HepG2 (cell line): ENCODE measurements around the gene TBC1D22A. TPM values are rescaled to one million over a fixed set of nuclear protein-coding genes. Genes with fewer than 3 reads are reported as not detected.

Source experiments
- ARNT2 ChIP-seq: sonication (generic); formaldehyde crosslinking; IDR thresholded peaks from 2 replicates; pipeline ENCODE4 v1.8.0; 2022; ENCODE audit warnings: mild to moderate bottlenecking, low read depth, missing genetic modification reagents, moderate library complexity
- ATF1 ChIP-seq: IDR thresholded peaks from 2 replicates; pipeline ENCODE4 v1.6.1; 2016; ENCODE audit warnings: mild to moderate bottlenecking, control low read depth
- DPF2 ChIP-seq: sonication (generic); formaldehyde crosslinking; IDR thresholded peaks from 2 replicates; pipeline ENCODE4 v1.4.0; 2020; ENCODE audit warnings: mild to moderate bottlenecking, low read depth, missing genetic modification reagents, borderline replicate concordance
- HCFC1 ChIP-seq: fragments of 150-350 bp; IDR thresholded peaks from 2 replicates; pipeline ENCODE4 v1.6.1; 2014; ENCODE audit warnings: low read depth, low read length
- HDAC1 ChIP-seq: sonication (generic); formaldehyde crosslinking; IDR thresholded peaks from 2 replicates; pipeline ENCODE4 v1.5.1; 2020; ENCODE audit warnings: mild to moderate bottlenecking, missing genetic modification reagents
- KMT2B ChIP-seq: IDR thresholded peaks from 2 replicates; pipeline ENCODE4 v1.6.1; 2016; ENCODE audit warnings: missing genetic modification reagents, missing compliant biosample characterization
- MZF1 ChIP-seq: sonication (generic); formaldehyde crosslinking; IDR thresholded peaks from 2 replicates; pipeline ENCODE4 v1.8.1; 2023; ENCODE audit warnings: mild to moderate bottlenecking, missing genetic modification reagents, borderline replicate concordance
- NFYC ChIP-seq: IDR thresholded peaks from 2 replicates; pipeline ENCODE4 v1.6.1; 2016; ENCODE audit warnings: missing genetic modification reagents, missing compliant biosample characterization
- NR2F1 ChIP-seq, 2 experiments: fragments of 450-650 bp in 1 of 2; formaldehyde crosslinking in 1 of 2; IDR thresholded peaks; 2 replicates each; pipeline versions ENCODE4 v1.5.0 to v1.6.1; 2016 to 2020; ENCODE audit warnings: mild to moderate bottlenecking in 1 of 2, missing compliant biosample characterization in 1 of 2, missing genetic modification reagents in 1 of 2, moderate library complexity in 1 of 2
- RFXANK ChIP-seq: IDR thresholded peaks from 2 replicates; pipeline ENCODE4 v1.6.1; 2016
- U2AF2 ChIP-seq: fragments of 200-400 bp; formaldehyde crosslinking; IDR thresholded peaks from 2 replicates; pipeline ENCODE4 v1.6.1; 2017; ENCODE audit warnings: low read depth, mild to moderate bottlenecking, low read length
- ZFP1 ChIP-seq: IDR thresholded peaks from 2 replicates; pipeline ENCODE4 v1.6.1; 2016
- ZNF510 ChIP-seq: sonication (generic); formaldehyde crosslinking; IDR thresholded peaks from 2 replicates; pipeline ENCODE4 v1.4.0; 2020; ENCODE audit warnings: low read depth, mild to moderate bottlenecking, missing genetic modification reagents
- ZNF615 ChIP-seq: sonication (generic); formaldehyde crosslinking; IDR thresholded peaks from 2 replicates; pipeline ENCODE4 v1.5.0; 2020; ENCODE audit warnings: mild to moderate bottlenecking, missing genetic modification reagents, borderline replicate concordance
- ZNF709 ChIP-seq: sonication (generic); formaldehyde crosslinking; IDR thresholded peaks from 2 replicates; pipeline ENCODE4 v1.5.0; 2020; ENCODE audit warnings: mild to moderate bottlenecking, missing genetic modification reagents
- polyA plus RNA-seq, 8 experiments: library from polyadenylated mRNA; depleted of rRNA in 3 of 8; stranded (reverse) in 7 of 8; unstranded in 1 of 8; fragments of >200 nt; fragmentation: Illumina TruSeq in 4 of 8; extraction: Trizol in 4 of 8; gene quantifications; 2 replicates each; pipeline versions ENCODE4 v1.2.1 to v1.2.3, GENCODE V29; 2011 to 2016; ENCODE audit warnings: low read depth in 4 of 8, missing spikeins in 1 of 8, mixed read lengths in 1 of 8; ENCODE audit not compliant: insufficient read depth in 1 of 8
- total RNA-seq, 5 experiments: library from RNA; depleted of rRNA; stranded (reverse); fragments of >200 nt; fragmentation: Illumina TruSeq; extraction: Trizol; gene quantifications; 2 replicates each; pipeline ENCODE4 v1.2.3, GENCODE V29; 2016; ENCODE audit warnings: low read depth in 1 of 5
- TF ChIP-seq, protein P1 (sequence below): sonication (generic); formaldehyde crosslinking; IDR thresholded peaks from 2 replicates; pipeline ENCODE4 v1.4.0; 2020; ENCODE audit warnings: low read depth, missing genetic modification reagents
- TF ChIP-seq, protein P2 (sequence below): sonication (generic); formaldehyde crosslinking; IDR thresholded peaks from 2 replicates; pipeline ENCODE4 v1.4.0; 2020; ENCODE audit warnings: missing genetic modification reagents
- TF ChIP-seq, protein P3 (sequence below): sonication (generic); formaldehyde crosslinking; IDR thresholded peaks from 2 replicates; pipeline ENCODE4 v1.4.0; 2020; ENCODE audit warnings: mild to moderate bottlenecking, missing genetic modification reagents, borderline replicate concordance
- TF ChIP-seq, protein P4 (sequence below): IDR thresholded peaks from 2 replicates; pipeline ENCODE4 v1.6.1; 2018; ENCODE audit warnings: missing genetic modification reagents
- TF ChIP-seq, protein P5 (sequence below): IDR thresholded peaks from 2 replicates; pipeline ENCODE4 v1.6.1; 2012; ENCODE audit warnings: inconsistent platforms
- TF ChIP-seq, protein P6 (sequence below): sonication (generic); formaldehyde crosslinking; conservative IDR thresholded peaks from 2 replicates; pipeline ENCODE4 v1.8.0; 2022; ENCODE audit warnings: low read depth, missing genetic modification reagents

The TBC1D22A gene
- total and polyA plus RNA-seq, 2 of the 13 experiments (the other 11 are each of a cell fraction or from before 2014, with no cell fraction given), result 17.3 to 18.0 TPM

DNA sequence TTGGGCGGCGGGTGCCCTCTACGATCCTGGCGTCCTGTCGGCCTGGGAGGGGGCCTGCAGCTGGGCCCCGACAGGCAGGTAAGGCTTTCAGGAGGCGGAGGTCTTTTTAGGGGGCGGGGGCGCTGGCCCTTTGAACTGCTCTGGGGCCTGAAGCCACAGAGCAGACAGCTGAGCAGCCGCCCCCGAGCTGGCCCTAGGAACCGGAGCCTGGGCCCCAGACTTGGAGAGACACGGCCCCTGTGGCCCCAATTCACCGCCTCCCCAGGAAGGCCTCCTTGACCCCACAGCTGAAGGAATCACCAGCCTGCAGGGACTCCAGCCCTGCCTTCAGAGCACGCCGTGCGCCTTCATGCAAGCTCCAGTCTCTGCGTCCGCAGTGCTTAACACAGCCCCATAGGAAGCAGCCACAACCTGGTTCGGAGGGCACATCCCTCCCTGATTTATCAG, 23.8 kb upstream of the TBC1D22A start (continued):
- TF ChIP-seq ZNF510 (CRISPR knock-in tag), result no peak
- no peak for TF ChIP-seq NFYC
- 0 out of 2 replicates have a peak, but pooled peaks have one; percentile 23 for TF ChIP-seq ARNT2 (CRISPR knock-in tag)
- no peak for TF ChIP-seq NR2F1 (CRISPR knock-in tag; IDR thresholded peaks at IDR 0.05)
- no peak for TF ChIP-seq ZNF615
- TF ChIP-seq, protein P1, sequence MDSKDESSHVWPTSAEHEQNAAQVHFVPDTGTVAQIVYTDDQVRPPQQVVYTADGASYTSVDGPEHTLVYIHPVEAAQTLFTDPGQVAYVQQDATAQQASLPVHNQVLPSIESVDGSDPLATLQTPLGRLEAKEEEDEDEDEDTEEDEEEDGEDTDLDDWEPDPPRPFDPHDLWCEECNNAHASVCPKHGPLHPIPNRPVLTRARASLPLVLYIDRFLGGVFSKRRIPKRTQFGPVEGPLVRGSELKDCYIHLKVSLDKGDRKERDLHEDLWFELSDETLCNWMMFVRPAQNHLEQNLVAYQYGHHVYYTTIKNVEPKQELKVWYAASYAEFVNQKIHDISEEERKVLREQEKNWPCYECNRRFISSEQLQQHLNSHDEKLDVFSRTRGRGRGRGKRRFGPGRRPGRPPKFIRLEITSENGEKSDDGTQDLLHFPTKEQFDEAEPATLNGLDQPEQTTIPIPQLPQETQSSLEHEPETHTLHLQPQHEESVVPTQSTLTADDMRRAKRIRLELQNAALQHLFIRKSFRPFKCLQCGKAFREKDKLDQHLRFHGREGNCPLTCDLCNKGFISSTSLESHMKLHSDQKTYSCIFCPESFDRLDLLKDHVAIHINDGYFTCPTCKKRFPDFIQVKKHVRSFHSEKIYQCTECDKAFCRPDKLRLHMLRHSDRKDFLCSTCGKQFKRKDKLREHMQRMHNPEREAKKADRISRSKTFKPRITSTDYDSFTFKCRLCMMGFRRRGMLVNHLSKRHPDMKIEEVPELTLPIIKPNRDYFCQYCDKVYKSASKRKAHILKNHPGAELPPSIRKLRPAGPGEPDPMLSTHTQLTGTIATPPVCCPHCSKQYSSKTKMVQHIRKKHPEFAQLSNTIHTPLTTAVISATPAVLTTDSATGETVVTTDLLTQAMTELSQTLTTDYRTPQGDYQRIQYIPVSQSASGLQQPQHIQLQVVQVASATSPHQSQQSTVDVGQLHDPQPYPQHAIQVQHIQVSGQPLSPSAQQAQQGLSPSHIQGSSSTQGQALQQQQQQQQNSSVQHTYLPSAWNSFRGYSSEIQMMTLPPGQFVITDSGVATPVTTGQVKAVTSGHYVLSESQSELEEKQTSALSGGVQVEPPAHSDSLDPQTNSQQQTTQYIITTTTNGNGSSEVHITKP (CRISPR knock-in tag), result no peak
- no peak for TF ChIP-seq DPF2
- no peak for TF ChIP-seq U2AF2
- no peak for TF ChIP-seq ZNF709
- no peak for TF ChIP-seq ATF1
- TF ChIP-seq, protein P2, sequence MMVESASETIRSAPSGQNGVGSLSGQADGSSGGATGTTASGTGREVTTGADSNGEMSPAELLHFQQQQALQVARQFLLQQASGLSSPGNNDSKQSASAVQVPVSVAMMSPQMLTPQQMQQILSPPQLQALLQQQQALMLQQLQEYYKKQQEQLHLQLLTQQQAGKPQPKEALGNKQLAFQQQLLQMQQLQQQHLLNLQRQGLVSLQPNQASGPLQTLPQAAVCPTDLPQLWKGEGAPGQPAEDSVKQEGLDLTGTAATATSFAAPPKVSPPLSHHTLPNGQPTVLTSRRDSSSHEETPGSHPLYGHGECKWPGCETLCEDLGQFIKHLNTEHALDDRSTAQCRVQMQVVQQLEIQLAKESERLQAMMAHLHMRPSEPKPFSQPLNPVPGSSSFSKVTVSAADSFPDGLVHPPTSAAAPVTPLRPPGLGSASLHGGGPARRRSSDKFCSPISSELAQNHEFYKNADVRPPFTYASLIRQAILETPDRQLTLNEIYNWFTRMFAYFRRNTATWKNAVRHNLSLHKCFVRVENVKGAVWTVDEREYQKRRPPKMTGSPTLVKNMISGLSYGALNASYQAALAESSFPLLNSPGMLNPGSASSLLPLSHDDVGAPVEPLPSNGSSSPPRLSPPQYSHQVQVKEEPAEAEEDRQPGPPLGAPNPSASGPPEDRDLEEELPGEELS (CRISPR knock-in tag), result no peak; the same call in 1 of the 2 replicates
- TF ChIP-seq, protein P3, sequence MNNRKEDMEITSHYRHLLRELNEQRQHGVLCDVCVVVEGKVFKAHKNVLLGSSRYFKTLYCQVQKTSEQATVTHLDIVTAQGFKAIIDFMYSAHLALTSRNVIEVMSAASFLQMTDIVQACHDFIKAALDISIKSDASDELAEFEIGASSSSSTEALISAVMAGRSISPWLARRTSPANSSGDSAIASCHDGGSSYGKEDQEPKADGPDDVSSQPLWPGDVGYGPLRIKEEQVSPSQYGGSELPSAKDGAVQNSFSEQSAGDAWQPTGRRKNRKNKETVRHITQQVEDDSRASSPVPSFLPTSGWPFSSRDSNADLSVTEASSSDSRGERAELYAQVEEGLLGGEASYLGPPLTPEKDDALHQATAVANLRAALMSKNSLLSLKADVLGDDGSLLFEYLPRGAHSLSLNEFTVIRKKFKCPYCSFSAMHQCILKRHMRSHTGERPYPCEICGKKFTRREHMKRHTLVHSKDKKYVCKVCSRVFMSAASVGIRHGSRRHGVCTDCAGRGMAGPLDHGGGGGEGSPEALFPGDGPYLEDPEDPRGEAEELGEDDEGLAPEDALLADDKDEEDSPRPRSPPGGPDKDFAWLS (CRISPR knock-in tag), result no peak
- TF ChIP-seq KMT2B (CRISPR knock-in tag), result no peak
- no peak for TF ChIP-seq RFXANK (CRISPR knock-in tag)
- TF ChIP-seq, protein P4, sequence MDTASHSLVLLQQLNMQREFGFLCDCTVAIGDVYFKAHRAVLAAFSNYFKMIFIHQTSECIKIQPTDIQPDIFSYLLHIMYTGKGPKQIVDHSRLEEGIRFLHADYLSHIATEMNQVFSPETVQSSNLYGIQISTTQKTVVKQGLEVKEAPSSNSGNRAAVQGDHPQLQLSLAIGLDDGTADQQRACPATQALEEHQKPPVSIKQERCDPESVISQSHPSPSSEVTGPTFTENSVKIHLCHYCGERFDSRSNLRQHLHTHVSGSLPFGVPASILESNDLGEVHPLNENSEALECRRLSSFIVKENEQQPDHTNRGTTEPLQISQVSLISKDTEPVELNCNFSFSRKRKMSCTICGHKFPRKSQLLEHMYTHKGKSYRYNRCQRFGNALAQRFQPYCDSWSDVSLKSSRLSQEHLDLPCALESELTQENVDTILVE (CRISPR knock-in tag), result peak; percentile 19; the same call in 1 of the 2 replicates
- TF ChIP-seq HCFC1, result no peak
- TF ChIP-seq, protein P5, sequence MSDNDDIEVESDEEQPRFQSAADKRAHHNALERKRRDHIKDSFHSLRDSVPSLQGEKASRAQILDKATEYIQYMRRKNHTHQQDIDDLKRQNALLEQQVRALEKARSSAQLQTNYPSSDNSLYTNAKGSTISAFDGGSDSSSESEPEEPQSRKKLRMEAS, result no peak
- TF ChIP-seq HDAC1 (CRISPR knock-in tag), result peak; percentile 51; the same call in 1 of the 2 replicates
- TF ChIP-seq, protein P6, sequence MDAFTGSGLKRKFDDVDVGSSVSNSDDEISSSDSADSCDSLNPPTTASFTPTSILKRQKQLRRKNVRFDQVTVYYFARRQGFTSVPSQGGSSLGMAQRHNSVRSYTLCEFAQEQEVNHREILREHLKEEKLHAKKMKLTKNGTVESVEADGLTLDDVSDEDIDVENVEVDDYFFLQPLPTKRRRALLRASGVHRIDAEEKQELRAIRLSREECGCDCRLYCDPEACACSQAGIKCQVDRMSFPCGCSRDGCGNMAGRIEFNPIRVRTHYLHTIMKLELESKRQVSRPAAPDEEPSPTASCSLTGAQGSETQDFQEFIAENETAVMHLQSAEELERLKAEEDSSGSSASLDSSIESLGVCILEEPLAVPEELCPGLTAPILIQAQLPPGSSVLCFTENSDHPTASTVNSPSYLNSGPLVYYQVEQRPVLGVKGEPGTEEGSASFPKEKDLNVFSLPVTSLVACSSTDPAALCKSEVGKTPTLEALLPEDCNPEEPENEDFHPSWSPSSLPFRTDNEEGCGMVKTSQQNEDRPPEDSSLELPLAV (CRISPR knock-in tag), result no peak
- no peak for TF ChIP-seq ZFP1 (CRISPR knock-in tag)
- no peak for TF ChIP-seq MZF1 (CRISPR knock-in tag)
